BLaER1 treated with 17β-estradiol and CSF1 and Interleukin-3, amounts not matched to agents 10 nM and 100 nM (cell line): ENCODE results near the gene CTNS.

Experiments
- H3K27ac ChIP-seq, 11 experiments: shearing (Covaris generic); formaldehyde crosslinking; 2 replicates each; pipeline ENCODE4 v1.8.1; 2022
- H3K27me3 ChIP-seq, 11 experiments: shearing (Covaris generic); formaldehyde crosslinking; 2 replicates each; pipeline ENCODE4 v1.8.1; 2022
- H3K36me3 ChIP-seq, 11 experiments: shearing (Covaris generic); formaldehyde crosslinking; 2 replicates each; pipeline ENCODE4 v1.8.1; 2022
- H3K4me1 ChIP-seq, 10 experiments: shearing (Covaris generic); formaldehyde crosslinking; 2 replicates each; pipeline ENCODE4 v1.8.1; 2022
- H3K4me2 ChIP-seq, 11 experiments: shearing (Covaris generic); formaldehyde crosslinking; 2 replicates each; pipeline ENCODE4 v1.8.1; 2022
- H3K4me3 ChIP-seq, 10 experiments: shearing (Covaris generic); formaldehyde crosslinking; 2 replicates each; pipeline ENCODE4 v1.8.1; 2022
- H3K9ac ChIP-seq, 11 experiments: shearing (Covaris generic); formaldehyde crosslinking; 2 replicates each; pipeline ENCODE4 v1.8.1; 2022
- H3K9me3 ChIP-seq, 11 experiments: shearing (Covaris generic); formaldehyde crosslinking; replicated peaks in 1 of 11; 2 replicates each; pipeline ENCODE4 v1.8.1; 2022
- H4K20me1 ChIP-seq, 11 experiments: shearing (Covaris generic); formaldehyde crosslinking; 2 replicates each; pipeline ENCODE4 v1.8.1; 2022
- Cebpa-rat ChIP-seq, 11 experiments: shearing (Covaris generic); IDR thresholded peaks; 2 replicates each; pipeline ENCODE4 v1.8.1; 2022

The CTNS gene

GRCh38 chr17:3710951-3711383 lies 74.4 kb downstream of the CTNS start:
- TF ChIP-seq Cebpa-rat (IDR thresholded peaks at IDR 0.05) = no peak
- H3K9ac ChIP-seq = peak overlapping the region in 1 of 11 experiments; percentile 10; a peak in 1 of 22 replicates
- H3K4me3 ChIP-seq = no peak overlapping the region
- no peaks in the 10 kb centered on the region; a peak in 1 of 22 replicates for H4K20me1 ChIP-seq
- H3K4me2 ChIP-seq = peak overlapping the region; percentile 49 to 87 (median 73)
- H3K36me3 ChIP-seq = peaks cover 20 to 46% (median 41%) of the 10 kb centered on the region in 11 experiments
- H3K27ac ChIP-seq = peak overlapping the region in 7 of 11 experiments; percentile 4 to 57 (median 34); a peak in 11 of 22 replicates
- H3K4me1 ChIP-seq = peaks cover 34 to 47% (median 38%) of the 10 kb centered on the region in 10 experiments
- no peaks in the 10 kb centered on the region for H3K27me3 ChIP-seq
- H3K9me3 ChIP-seq = no peaks in the 10 kb centered on the region
